OCI-M1 (cell line): ENCODE results near the gene PHLPP2.
A peak's percentile ranks its signal among the peaks of the same experiment; 100 is the strongest.

Experiments
- DNase-seq: peaks from one replicate; lab custom pipeline; 2025; lab: John Stamatoyannopoulos, UW

Gene PHLPP2

GRCh38 chr16:71670537-71670936 lies 54.0 kb downstream of the PHLPP2 start:
- no peak for DNase-seq

GRCh38 chr16:71669926-71670536 lies 54.5 kb downstream of the PHLPP2 start:
- DNase-seq: no peak

- DNase-seq: no peak
Observed at GRCh38 chr16:71666928-71667707, 57.4 kb downstream of the PHLPP2 start.

GRCh38 chr16:71666264-71666663 lies 58.2 kb downstream of the PHLPP2 start:
- DNase-seq: no peak

GRCh38 chr16:71659471-71659870 lies 65.0 kb downstream of the PHLPP2 start:
- no peak for DNase-seq

- DNase-seq: peak; percentile 62
Observed at GRCh38 chr16:71658771-71659170, 65.7 kb downstream of the PHLPP2 start.

- no peak for DNase-seq
Observed at GRCh38 chr16:71649704-71650103, 74.8 kb downstream of the PHLPP2 start.

GRCh38 chr16:71648921-71649320 lies 75.6 kb downstream of the PHLPP2 start:
- peak; percentile 29 for DNase-seq

- no peak for DNase-seq
Observed at GRCh38 chr16:71648162-71648561, 76.3 kb downstream of the PHLPP2 start.

GRCh38 chr16:71647391-71647790 lies 77.1 kb downstream of the PHLPP2 start:
- DNase-seq: no peak

GRCh38 chr16:71645450-71645849 lies 79.1 kb downstream of the PHLPP2 start:
- DNase-seq: peak; percentile 24

- no peak for DNase-seq
Observed at GRCh38 chr16:71637398-71637797, 87.1 kb downstream of the PHLPP2 start.

GRCh38 chr16:71635632-71636031 lies 88.9 kb downstream of the PHLPP2 start:
- DNase-seq: peak; percentile 8

- no peak for DNase-seq
Observed at GRCh38 chr16:71631776-71632175, 92.7 kb downstream of the PHLPP2 start.

- no peak for DNase-seq
Observed at GRCh38 chr16:71630808-71631207, 93.7 kb downstream of the PHLPP2 start.

GRCh38 chr16:71629278-71630016 lies 95.1 kb downstream of the PHLPP2 start:
- DNase-seq: no peak

GRCh38 chr16:71628810-71629209 lies 95.7 kb downstream of the PHLPP2 start:
- no peak for DNase-seq

GRCh38 chr16:71627731-71628181 lies 96.7 kb downstream of the PHLPP2 start:
- DNase-seq: no peak

GRCh38 chr16:71626858-71627213 lies 97.7 kb downstream of the PHLPP2 start:
- DNase-seq: no peak

- no peak for DNase-seq
Observed at GRCh38 chr16:71626018-71626857, 98.3 kb downstream of the PHLPP2 start, which contains the start of gene MARVELD3. Gene MARVELD3, plus strand, starts transcription at chr16:71626184. Its CDS starts 46 bp downstream, at chr16:71626230.

- no peak for DNase-seq
Observed at GRCh38 chr16:71625113-71625850, 99.2 kb downstream of the PHLPP2 start.
